HG02970 (cell line): ENCODE results near the gene RAP1GAP.

ENCODE experiments used
- ATAC-seq: cut with Tn5 transposase; IDR thresholded peaks from one replicate; pipeline ENCODE4 v1.9.1; 2021; ENCODE audit warnings: mild to moderate bottlenecking, moderate library complexity, moderate number of reproducible peaks; ENCODE audit not compliant: unreplicated experiment, low FRiP score

The RAP1GAP gene

GRCh38 chr1:21630571-21631343, 38.4 kb downstream of the RAP1GAP start:
- no peak for ATAC-seq

GRCh38 chr1:21629971-21630370, 39.2 kb downstream of the RAP1GAP start:
- ATAC-seq = no peak

GRCh38 chr1:21628798-21629393, 40.3 kb downstream of the RAP1GAP start:
- ATAC-seq = no peak

- ATAC-seq = no peak
Observed at GRCh38 chr1:21626921-21627339, 42.2 kb downstream of the RAP1GAP start.

- ATAC-seq = no peak
Observed at GRCh38 chr1:21625390-21626190, 43.6 kb downstream of the RAP1GAP start.

- no peak for ATAC-seq
Observed at GRCh38 chr1:21624571-21625389, 44.4 kb downstream of the RAP1GAP start.

GRCh38 chr1:21623410-21623961, 45.7 kb downstream of the RAP1GAP start:
- ATAC-seq = no peak

GRCh38 chr1:21622466-21623315, 46.5 kb downstream of the RAP1GAP start:
- no peak for ATAC-seq

GRCh38 chr1:21621761-21622436, 47.3 kb downstream of the RAP1GAP start:
- no peak for ATAC-seq

- no peak for ATAC-seq
Observed at GRCh38 chr1:21621051-21621450, 48.1 kb downstream of the RAP1GAP start.

GRCh38 chr1:21620496-21620895, 48.7 kb downstream of the RAP1GAP start:
- ATAC-seq = no peak

GRCh38 chr1:21620011-21620410, 49.1 kb downstream of the RAP1GAP start:
- ATAC-seq = no peak

- ATAC-seq = no peak
Observed at GRCh38 chr1:21619375-21619947, 49.7 kb downstream of the RAP1GAP start.

- ATAC-seq = no peak
Observed at GRCh38 chr1:21618561-21619374, 50.4 kb downstream of the RAP1GAP start.

GRCh38 chr1:21618059-21618458, 51.1 kb downstream of the RAP1GAP start:
- no peak for ATAC-seq

- no peak for ATAC-seq
Observed at GRCh38 chr1:21617126-21617738, 51.9 kb downstream of the RAP1GAP start.

- no peak for ATAC-seq
Observed at GRCh38 chr1:21616372-21616771, 52.8 kb downstream of the RAP1GAP start.
